Hepatocyte (in vitro differentiated cells): ENCODE data around the gene MZF1. TPM values are rescaled to one million over a fixed set of nuclear protein-coding genes. Genes with fewer than 3 reads are reported as not detected.

ENCODE experiments used
- DNase-seq: peaks from one replicate; pipeline ENCODE4 v3.0.0-alpha.2; 2016; ENCODE audit warnings: low spot score
- H2AFZ ChIP-seq: fragments of 200-600 bp; sonication (generic); 2 replicates; pipeline ENCODE4 v1.6.0; 2016; ENCODE audit warnings: antibody characterized with exemption, mild to moderate bottlenecking
- H3K27ac ChIP-seq: fragments of 200-600 bp; sonication (generic); 2 replicates; pipeline ENCODE4 v1.5.1; 2016; ENCODE audit warnings: mild to moderate bottlenecking
- H3K27me3 ChIP-seq: fragments of 200-600 bp; sonication (generic); 2 replicates; pipeline ENCODE4 v1.6.1; 2016
- H3K36me3 ChIP-seq: fragments of 200-600 bp; sonication (generic); replicated peaks from 2 replicates; pipeline ENCODE4 v1.5.1; 2016; ENCODE audit warnings: low read depth; ENCODE audit not compliant: insufficient read depth
- H3K4me1 ChIP-seq: fragments of 200-600 bp; sonication (generic); 2 replicates; pipeline ENCODE4 v1.5.1; 2016; ENCODE audit warnings: mild to moderate bottlenecking, moderate library complexity; ENCODE audit not compliant: insufficient read depth
- H3K4me2 ChIP-seq: fragments of 200-600 bp; sonication (generic); 2 replicates; pipeline ENCODE4 v1.6.0; 2016
- H3K4me3 ChIP-seq: fragments of 200-600 bp; sonication (generic); 2 replicates; pipeline ENCODE4 v1.5.1; 2016; ENCODE audit warnings: mild to moderate bottlenecking
- H3K79me2 ChIP-seq: fragments of 200-600 bp; sonication (generic); 2 replicates; pipeline ENCODE4 v1.6.0; 2017; ENCODE audit warnings: mild to moderate bottlenecking
- H3K9me2 ChIP-seq: fragments of 200-600 bp; sonication (generic); replicated peaks from 2 replicates; pipeline ENCODE4 v1.6.0; 2017; ENCODE audit warnings: mild to moderate bottlenecking; ENCODE audit not compliant: insufficient read depth
- H3K9me3 ChIP-seq: fragments of 200-600 bp; sonication (generic); 2 replicates; pipeline ENCODE4 v1.5.1; 2016; ENCODE audit warnings: low read depth, mild to moderate bottlenecking
- H4K20me1 ChIP-seq: fragments of 200-600 bp; sonication (generic); 2 replicates; pipeline ENCODE4 v1.6.0; 2016; ENCODE audit warnings: mild to moderate bottlenecking; ENCODE audit not compliant: insufficient read depth, poor library complexity, severe bottlenecking
- EZH2 ChIP-seq: fragments of 200-600 bp; sonication (generic); IDR thresholded peaks from 2 replicates; pipeline ENCODE4 v1.6.1; 2016; ENCODE audit warnings: antibody characterized with exemption, mild to moderate bottlenecking, borderline replicate concordance
- EZH2phosphoT487 ChIP-seq: fragments of 200-600 bp; sonication (generic); IDR thresholded peaks from one replicate; pipeline ENCODE4 v1.6.1; 2018; ENCODE audit warnings: antibody characterized with exemption, mild to moderate bottlenecking, low read depth, moderate library complexity; ENCODE audit not compliant: unreplicated experiment, severe bottlenecking
- WGBS: methylation state at CpG from one replicate; pipeline ENCODE4 v1.1.6; 2016; ENCODE audit warnings: low lambda C conversion rate; ENCODE audit errors: missing lambda C conversion rate; 5-methylcytosine and 5-hydroxymethylcytosine counted together
- polyA plus RNA-seq: library from polyadenylated mRNA; unstranded; fragments of >200 nt; fragmentation: Nextera tagmentation; extraction: Ambion mirVana; gene quantifications from 2 replicates; pipeline ENCODE4 v1.2.1, GENCODE V29; 2016
- total RNA-seq: library from RNA; depleted of rRNA; stranded (reverse); fragments of >200 nt; gene quantifications from 2 replicates; pipeline ENCODE4 v1.2.3, GENCODE V29; 2014
- TF ChIP-seq, protein P1 (sequence below): fragments of 200-600 bp; sonication (generic); IDR thresholded peaks from 2 replicates; pipeline ENCODE4 v1.5.1; 2016; ENCODE audit warnings: antibody characterized with exemption, mild to moderate bottlenecking; ENCODE audit not compliant: poor library complexity

The MZF1 gene
- total and polyA plus RNA-seq, 2 experiments from 2014 or later = 19.9 to 23.5 TPM

DNA sequence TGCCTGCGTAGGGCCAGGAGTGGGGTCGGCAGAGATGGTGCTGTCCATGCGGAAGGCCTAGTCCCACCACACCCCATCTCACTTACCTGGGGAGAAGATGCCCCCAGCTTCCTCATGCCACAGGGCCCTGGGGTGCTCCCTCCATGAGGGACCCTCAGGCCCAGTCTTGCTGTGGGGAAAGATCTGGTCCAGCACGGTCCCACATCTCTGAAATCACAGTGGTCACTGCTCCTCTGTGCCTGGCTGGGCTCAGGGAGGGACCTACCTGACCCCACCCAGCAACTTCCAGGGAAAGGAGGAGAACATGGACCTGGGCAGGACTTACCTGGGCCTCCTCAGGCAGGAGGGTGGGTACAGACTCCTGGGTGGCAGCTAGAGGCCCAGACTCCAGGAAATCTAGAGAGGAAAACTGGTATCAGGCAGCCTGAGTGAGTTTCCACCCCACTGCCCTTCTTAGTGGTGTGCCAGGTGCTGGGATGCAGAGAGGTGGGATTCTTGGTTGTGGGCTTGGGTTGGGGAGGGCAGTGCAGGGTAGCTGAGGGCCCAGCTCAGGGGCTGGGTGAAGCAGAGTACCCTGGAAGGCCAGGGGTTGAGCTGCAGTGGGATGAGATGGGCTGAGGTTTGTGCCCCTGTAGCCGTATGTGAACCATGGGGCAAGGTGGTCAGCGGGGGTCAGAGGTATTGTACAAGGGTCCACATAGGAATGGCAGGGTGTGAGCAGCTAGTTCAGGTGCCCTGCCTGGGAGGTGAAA, 3.8 kb downstream of the MZF1 start:
- H3K4me1 ChIP-seq = peaks cover 5% of the 10 kb centered on the region
- H3K36me3 ChIP-seq = no peaks in the 10 kb centered on the region

DNA sequence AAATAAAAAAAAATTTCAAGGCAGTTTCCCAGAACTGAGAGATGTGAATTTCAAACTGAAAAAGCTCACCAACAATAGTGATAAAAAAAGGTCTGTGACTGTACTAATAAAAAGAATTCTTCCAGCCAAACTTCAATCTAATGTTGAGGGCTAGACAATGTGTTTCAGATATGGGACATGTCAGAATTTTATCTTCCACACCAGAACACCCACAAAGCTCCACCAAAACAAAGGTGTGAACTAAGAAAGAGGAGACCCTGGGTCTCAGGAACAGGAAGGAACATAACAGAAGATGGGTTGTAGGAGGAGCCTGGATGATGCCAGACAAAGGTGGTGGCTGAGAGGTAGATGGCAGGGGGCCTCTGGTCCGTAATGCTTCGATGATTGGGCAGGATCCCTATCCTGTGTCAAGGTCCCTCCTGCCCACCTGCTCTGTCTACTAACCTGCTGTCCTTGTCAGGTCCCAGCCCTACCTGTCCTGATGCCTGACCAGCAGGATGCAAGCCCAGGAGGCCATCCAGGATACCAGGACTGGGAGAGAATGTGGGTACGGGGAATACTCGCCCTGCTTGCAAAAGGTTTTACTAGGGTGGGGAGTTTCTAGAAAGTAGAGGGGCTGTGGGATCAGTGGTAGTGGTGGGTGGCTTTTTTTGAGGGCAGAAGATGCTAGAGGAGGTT, 4.5 kb downstream of the MZF1 start:
- H3K79me2 ChIP-seq = peaks cover 6% of the 10 kb centered on the region
- no peaks in the 10 kb centered on the region for H3K9me3 ChIP-seq
- no peak overlapping the region for H2AFZ ChIP-seq
- H3K27me3 ChIP-seq = no peaks in the 10 kb centered on the region
- TF ChIP-seq EZH2phosphoT487 (no peak), EZH2 (no peak)
- TF ChIP-seq, protein P1, sequence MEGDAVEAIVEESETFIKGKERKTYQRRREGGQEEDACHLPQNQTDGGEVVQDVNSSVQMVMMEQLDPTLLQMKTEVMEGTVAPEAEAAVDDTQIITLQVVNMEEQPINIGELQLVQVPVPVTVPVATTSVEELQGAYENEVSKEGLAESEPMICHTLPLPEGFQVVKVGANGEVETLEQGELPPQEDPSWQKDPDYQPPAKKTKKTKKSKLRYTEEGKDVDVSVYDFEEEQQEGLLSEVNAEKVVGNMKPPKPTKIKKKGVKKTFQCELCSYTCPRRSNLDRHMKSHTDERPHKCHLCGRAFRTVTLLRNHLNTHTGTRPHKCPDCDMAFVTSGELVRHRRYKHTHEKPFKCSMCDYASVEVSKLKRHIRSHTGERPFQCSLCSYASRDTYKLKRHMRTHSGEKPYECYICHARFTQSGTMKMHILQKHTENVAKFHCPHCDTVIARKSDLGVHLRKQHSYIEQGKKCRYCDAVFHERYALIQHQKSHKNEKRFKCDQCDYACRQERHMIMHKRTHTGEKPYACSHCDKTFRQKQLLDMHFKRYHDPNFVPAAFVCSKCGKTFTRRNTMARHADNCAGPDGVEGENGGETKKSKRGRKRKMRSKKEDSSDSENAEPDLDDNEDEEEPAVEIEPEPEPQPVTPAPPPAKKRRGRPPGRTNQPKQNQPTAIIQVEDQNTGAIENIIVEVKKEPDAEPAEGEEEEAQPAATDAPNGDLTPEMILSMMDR = no peak
- H3K36me3 ChIP-seq = no peaks in the 10 kb centered on the region
- H3K4me3 ChIP-seq = no peak overlapping the region
- H3K4me1 ChIP-seq = no peaks in the 10 kb centered on the region
- H3K4me2 ChIP-seq = no peak overlapping the region
- H3K9me2 ChIP-seq = no peaks in the 10 kb centered on the region
- no peak overlapping the region for H3K27ac ChIP-seq
- WGBS = 93% methylated on average over 4 of the region's 4 CpGs
- no peaks in the 10 kb centered on the region for H4K20me1 ChIP-seq
- no peak for DNase-seq

More for the DNA sequence above, 3.8 kb downstream of the MZF1 start:
- Histone ChIP-seq H4K20me1 (no peaks in the 10 kb centered on the region), H3K79me2 (peaks cover 6% of the 10 kb centered on the region), H3K27me3 (no peaks in the 10 kb centered on the region), H3K27ac (no peak overlapping the region), H3K4me3 (no peak overlapping the region), H3K4me2 (no peak overlapping the region), H2AFZ (no peak overlapping the region), H3K9me2 (no peaks in the 10 kb centered on the region), H3K9me3 (no peaks in the 10 kb centered on the region)
- 95% methylated on average over 6 of the region's 6 CpGs for WGBS
- DNase-seq = peak; percentile 5
- TF ChIP-seq, protein P1 = no peak
- no peak for TF ChIP-seq EZH2phosphoT487
- TF ChIP-seq EZH2 = no peak

DNA sequence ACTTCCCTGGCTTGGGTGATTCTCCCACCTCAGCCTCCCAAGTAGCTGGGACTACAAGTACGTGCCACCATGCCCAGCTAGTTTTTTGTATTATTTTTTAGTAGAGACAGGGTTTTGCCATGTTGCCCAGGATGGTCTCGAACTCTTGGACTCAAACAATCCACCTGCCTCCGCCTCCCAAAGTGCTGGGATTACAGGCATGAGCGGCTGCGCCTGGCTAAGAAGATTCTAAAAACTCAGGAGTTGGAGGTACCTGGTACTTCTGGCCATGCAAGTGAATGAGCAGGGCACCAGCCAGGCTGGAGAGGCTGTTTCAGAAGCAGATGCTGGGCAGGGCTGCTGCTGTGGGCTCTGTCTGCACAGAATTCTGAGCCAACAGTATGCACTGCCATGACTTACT, 6.1 kb downstream of the MZF1 start:
- Histone ChIP-seq H3K9me3 (no peaks in the 10 kb centered on the region), H2AFZ (no peak overlapping the region), H3K4me1 (no peaks in the 10 kb centered on the region), H3K36me3 (no peaks in the 10 kb centered on the region), H3K4me3 (no peak overlapping the region), H3K27me3 (no peaks in the 10 kb centered on the region), H3K79me2 (peaks cover 4% of the 10 kb centered on the region), H3K27ac (no peak overlapping the region), H4K20me1 (no peaks in the 10 kb centered on the region), H3K9me2 (no peaks in the 10 kb centered on the region), H3K4me2 (no peak overlapping the region)
- TF ChIP-seq, protein P1 = no peak
- no peak for TF ChIP-seq EZH2phosphoT487
- WGBS = 98% methylated on average over 5 of the region's 5 CpGs
- no peak for DNase-seq
